ENCODE measurements around the gene POLR2A. TPM values are rescaled to one million over a fixed set of nuclear protein-coding genes. Genes with fewer than 3 reads are reported as not detected.

Gene POLR2A
- total RNA-seq, 4 donors from 2014 or later, result 59.3 to 94.9 (median 78.2) TPM

DNA sequence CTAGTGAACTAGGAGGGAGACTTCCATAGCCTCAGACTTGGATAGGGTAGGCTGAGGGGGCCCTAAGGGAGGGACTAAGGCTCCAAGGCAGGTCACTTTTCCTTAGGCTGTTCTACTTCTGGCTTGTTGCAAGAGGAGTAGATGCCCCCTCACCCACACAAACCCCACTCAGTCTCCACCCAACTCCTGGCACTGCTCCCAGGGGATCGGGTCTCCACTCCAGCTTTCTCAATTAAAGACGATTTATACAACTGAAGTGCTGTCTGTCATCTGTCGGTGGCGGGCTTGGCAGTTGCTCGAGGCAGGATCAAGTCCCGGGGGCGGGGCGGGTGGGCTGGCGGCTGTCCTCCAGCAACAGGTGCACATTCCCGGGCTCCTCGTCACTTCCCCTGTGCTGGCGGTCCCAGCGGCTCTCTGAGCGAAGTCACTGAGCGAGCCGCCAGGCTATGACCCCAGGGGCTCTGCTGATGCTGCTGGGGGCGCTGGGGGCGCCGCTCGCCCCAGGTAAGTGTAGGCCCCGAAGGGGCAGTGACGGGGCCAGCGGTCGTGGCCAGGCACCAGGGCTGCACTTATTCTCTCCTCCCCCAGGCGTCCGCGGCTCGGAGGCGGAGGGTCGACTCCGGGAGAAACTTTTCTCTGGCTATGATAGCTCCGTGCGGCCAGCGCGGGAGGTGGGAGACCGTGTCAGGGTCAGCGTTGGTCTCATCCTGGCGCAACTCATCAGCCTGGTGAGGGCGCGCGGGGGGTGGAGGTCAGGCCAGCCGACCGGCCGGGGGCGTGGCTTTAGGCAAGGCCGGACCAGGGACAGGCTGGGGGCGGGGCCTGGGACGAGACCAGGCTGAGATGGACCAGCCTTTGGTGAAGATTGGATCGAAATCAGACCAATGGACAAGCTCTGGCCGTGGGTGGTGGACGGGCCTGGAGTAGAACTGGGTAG, 39.2 kb upstream of the POLR2A start, which contains the start of gene CHRNB1:
Gene CHRNB1 (plus strand): TSS at position 380 of the 937 bp plus-strand sequence. CDS start 67 bp downstream, at position 447.
- TF ChIP-seq, protein P1, sequence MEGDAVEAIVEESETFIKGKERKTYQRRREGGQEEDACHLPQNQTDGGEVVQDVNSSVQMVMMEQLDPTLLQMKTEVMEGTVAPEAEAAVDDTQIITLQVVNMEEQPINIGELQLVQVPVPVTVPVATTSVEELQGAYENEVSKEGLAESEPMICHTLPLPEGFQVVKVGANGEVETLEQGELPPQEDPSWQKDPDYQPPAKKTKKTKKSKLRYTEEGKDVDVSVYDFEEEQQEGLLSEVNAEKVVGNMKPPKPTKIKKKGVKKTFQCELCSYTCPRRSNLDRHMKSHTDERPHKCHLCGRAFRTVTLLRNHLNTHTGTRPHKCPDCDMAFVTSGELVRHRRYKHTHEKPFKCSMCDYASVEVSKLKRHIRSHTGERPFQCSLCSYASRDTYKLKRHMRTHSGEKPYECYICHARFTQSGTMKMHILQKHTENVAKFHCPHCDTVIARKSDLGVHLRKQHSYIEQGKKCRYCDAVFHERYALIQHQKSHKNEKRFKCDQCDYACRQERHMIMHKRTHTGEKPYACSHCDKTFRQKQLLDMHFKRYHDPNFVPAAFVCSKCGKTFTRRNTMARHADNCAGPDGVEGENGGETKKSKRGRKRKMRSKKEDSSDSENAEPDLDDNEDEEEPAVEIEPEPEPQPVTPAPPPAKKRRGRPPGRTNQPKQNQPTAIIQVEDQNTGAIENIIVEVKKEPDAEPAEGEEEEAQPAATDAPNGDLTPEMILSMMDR (IDR thresholded peaks at IDR 0.05), result peak in 2 of 6 experiments; percentile 4 to 6
- no peak for TF ChIP-seq POLR2A (IDR thresholded peaks at IDR 0.05)
- H3K27me3 ChIP-seq, result peaks cover 0 to 61% (median 5%) of the 10 kb centered on the region in 4 donors
- 6 to 9% methylated on average over 9 to 12 of the region's 51 CpGs for WGBS, 2 donors
- peak within 1 kb of the TSS; percentile 39 to 80 (median 57) for H3K27ac ChIP-seq
- no peak for DNase-seq
- no peaks in the 10 kb centered on the region for H3K9me3 ChIP-seq
- H3K4me1 ChIP-seq, result peaks cover 26 to 55% (median 35%) of the 10 kb centered on the region in 3 donors
- H3K36me3 ChIP-seq, result no peaks in the 10 kb centered on the region
- intact Hi-C loops (cut with DNase I), result loop anchor here (5.0 kb wide), 1 partner anchor 32 kb away; the partner anchor contains the start of gene ZBTB4
- H3K4me3 ChIP-seq, result peak within 1 kb of the TSS; percentile 11 to 64 (median 42)

DNA sequence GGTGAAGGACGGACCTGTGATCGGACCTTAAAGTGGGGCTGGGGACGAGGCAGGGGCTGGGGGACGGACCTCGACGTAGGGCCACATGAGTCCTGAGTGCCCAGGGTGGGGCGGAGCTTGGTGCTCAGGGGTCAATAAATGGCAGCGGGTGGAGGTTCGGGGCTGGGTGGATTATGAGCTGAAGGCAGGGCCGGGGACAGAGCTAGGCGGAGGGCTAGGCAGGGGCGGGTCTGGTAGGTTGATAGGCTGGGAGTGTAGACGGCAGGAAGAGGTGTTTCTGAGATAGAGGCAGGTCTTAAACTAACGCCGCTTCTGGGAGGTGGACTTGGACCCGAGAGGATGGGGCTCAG, 38.6 kb upstream of the POLR2A start:
- Histone ChIP-seq H3K27me3 (peaks cover 0 to 55% (median 3%) of the 10 kb centered on the region in 4 donors), H3K4me3 (peak overlapping the region; percentile 11 to 64 (median 42)), H3K27ac (peak overlapping the region in 3 of 4 donors; percentile 38 to 80 (median 67)), H3K36me3 (no peaks in the 10 kb centered on the region), H3K9me3 (no peaks in the 10 kb centered on the region), H3K4me1 (peaks cover 22 to 55% (median 29%) of the 10 kb centered on the region in 3 donors)
- no peak for TF ChIP-seq POLR2A (IDR thresholded peaks at IDR 0.05)
- TF ChIP-seq, protein P1 (IDR thresholded peaks at IDR 0.05), result no peak
- DNase-seq, result no peak
- intact Hi-C loops (cut with DNase I), result no loop called here
- WGBS, 2 donors, result 15 to 22% methylated on average over 16 of the region's 16 CpGs

DNA sequence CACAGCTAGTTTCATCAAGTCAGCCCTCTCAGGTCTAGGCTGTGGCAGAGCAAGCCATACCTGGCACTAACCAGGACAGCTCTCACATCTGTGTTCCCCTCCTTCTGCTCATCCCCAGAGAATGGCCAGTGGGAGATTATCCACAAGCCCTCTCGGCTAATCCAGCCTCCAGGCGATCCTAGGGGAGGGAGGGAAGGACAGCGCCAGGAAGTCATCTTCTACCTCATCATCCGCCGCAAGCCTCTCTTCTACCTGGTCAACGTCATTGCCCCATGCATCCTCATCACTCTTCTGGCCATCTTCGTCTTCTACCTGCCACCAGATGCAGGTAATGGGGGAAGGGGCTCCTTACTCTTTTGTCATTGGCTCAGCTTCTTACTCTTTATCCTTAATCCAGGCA, 35.7 kb upstream of the POLR2A start:
- no peak for TF ChIP-seq POLR2A (IDR thresholded peaks at IDR 0.05)
- TF ChIP-seq, protein P1 (IDR thresholded peaks at IDR 0.05), result no peak
- H3K9me3 ChIP-seq, result no peaks in the 10 kb centered on the region
- H3K27ac ChIP-seq, result no peak overlapping the region
- intact Hi-C loops (cut with DNase I), result no loop called here
- H3K4me1 ChIP-seq, result peaks cover 22 to 56% (median 28%) of the 10 kb centered on the region in 3 donors
- DNase-seq, result no peak
- H3K4me3 ChIP-seq, result no peak overlapping the region
- H3K27me3 ChIP-seq, result peaks cover 0 to 50% (median 3%) of the 10 kb centered on the region in 4 donors
- WGBS, 2 donors, result 84 to 92% methylated on average over 7 of the region's 7 CpGs
- H3K36me3 ChIP-seq, result no peaks in the 10 kb centered on the region

DNA sequence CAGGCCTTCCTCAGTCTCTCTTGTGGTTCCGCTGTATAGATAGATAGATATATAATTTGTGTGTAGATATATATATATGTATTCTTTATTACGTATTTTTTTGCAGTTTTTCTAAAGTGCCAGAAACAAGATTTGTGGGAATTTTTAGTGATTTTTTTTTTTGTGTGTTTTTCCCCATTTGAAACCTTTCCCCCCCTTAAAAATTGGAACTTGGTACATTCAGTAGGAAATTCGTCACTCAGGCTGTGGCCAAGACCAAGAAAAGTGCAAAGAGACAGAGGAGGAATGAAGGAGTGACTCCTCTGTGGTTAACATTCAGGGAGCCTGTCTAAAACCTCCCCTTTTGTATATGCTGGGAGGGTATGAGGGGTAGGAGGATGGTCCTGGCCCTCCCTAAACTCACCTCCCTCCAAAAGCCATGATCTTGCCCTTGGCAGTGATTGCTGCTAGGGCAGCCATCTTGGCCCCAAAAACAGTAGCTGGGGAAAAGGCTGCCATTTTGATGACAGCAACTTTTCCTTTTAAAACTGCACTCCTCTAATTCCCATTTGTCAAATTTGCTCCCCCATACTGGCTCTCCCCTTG, 24.1 kb upstream of the POLR2A start:
- TF ChIP-seq, protein P1 (IDR thresholded peaks at IDR 0.05), result no peak
- TF ChIP-seq POLR2A (IDR thresholded peaks at IDR 0.05), result no peak
- H3K4me1 ChIP-seq, result peaks cover 7 to 53% (median 10%) of the 10 kb centered on the region in 3 donors
- no peaks in the 10 kb centered on the region for H3K27me3 ChIP-seq
- intact Hi-C loops (cut with DNase I), result no loop called here
- WGBS, 2 donors, result 60 to 70% methylated on average over 3 of the region's 3 CpGs
- DNase-seq, result no peak
- H3K27ac ChIP-seq, result no peak overlapping the region
- no peak overlapping the region for H3K4me3 ChIP-seq
- H3K9me3 ChIP-seq, result no peaks in the 10 kb centered on the region
- H3K36me3 ChIP-seq, result peaks cover 5 to 31% (median 10%) of the 10 kb centered on the region in 3 donors

All from esophagus squamous epithelium (tissue), 5 donors.